NCI-H1092 (cell line): Measurements from ENCODE around the gene GPC3.
"Not testable (repeated sequence)": the region's sequence is repeated elsewhere in the genome, so short reads cannot be mapped to it uniquely, and the experiment has no call there.

ENCODE experiments used
- DNase-seq: peaks from one replicate; lab custom pipeline; 2025; lab: John Stamatoyannopoulos, UW

The GPC3 gene

DNA sequence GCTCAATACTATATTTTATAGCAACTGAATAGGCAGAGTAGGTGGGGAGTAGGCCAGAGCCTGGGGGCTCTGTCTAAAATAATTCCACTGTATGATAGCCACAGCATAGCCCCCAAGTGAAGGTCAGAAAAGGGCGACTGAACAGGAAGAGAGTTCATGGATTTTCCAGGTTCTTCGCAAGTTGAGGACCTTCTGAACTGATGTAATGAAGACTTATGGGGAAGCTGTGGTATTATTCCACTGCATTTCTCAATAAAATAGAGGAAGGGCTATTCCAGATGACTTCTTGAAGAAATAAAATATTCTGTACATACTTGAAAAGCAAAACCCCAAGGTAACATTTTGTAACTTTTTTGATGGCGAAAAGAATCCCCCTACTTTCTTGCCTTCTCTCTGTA is 338.7 kb downstream of the GPC3 start:
- no peak for DNase-seq

DNA sequence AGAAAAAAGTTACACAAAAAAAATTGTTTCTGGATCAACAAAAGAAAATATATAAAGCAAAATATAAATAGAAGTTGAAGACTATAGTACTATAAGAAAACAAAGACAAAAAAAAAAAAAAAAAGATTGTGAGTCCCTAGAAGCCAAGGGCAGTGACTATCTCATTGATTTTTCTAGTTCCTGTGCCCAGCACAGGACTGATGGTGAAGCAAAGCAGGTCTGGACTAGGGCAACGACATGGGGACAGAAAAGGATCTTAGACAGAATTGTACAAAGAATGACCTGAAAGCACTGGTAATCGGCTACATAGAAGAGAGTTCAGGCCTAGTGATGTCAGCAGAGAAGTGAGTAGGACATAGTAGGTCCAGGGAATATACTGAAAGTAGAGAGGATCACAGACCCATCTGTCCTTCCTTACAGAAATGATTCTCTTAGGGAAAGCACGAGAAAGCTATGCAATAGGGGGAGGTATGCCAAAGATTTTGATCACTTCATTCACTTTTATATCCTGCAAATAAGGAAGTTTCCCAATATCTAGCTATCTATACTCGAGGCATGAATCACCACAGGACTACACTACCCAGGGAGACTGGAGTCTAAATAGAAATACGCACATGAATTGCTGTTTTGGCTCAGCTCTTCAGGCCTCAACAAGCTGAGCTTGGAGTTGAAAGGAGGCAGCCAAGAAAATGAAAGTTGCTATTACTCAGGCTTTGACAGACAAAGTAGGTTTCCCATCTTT is 339.2 kb downstream of the GPC3 start:
- no peak for DNase-seq

DNA sequence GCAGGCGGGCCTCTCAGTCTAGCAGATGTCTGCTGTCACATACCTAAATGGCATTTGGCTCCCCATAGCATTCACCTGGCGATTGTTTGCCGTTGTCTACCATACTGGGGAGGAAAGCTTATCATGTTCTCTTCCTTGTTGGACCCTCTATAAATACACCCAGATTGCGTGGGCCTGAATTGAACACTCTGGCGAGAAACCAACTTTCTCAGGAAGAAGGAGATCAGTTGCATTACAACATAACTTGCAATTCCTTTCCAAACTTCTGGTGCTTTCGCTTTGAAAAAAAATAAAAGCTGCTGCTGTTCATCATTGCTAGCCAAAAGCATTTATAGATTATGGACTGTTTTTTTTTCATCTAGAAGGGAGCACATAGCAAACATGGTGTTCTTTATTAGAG is 340.1 kb downstream of the GPC3 start:
- DNase-seq = no peak

DNA sequence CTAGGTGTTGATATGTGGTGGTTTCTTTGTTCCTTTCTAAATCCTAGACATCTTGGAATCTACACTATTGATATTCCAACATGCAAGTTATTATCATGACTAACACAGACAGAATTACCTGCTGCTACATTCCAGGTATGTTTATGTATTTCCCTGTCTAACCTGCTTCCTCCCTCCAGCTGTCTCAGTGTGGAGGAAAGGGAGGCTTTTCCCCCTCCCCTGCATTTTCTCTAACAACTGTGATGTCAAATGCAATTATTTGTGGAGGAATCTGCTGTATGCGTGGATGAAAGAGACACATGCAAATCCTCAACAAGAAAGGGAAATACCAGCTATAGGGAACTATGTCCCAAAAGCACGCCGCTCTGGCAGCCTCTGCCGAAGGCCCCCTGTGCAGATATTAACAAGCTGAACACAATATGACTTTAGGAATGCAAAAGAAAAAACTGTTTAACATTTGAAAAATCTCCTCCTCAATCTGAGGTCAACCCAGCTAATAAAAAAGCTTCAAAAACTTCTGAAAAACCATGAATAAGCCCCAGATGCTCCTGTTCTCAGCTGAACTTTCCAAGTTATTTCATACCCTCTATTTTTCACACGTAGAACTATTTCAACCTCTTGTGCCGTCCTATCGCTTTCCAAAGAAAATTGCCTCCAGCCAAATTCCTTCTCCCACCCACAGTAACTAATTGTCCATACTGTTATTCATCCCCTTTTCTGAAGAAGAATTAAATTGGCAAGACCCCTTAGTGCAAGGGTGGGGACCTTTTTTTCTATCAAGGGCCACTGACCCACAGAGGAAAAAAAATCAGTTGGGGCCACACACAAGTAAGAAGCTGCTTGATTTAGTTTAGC is 345.0 kb downstream of the GPC3 start:
- DNase-seq = no peak

DNA sequence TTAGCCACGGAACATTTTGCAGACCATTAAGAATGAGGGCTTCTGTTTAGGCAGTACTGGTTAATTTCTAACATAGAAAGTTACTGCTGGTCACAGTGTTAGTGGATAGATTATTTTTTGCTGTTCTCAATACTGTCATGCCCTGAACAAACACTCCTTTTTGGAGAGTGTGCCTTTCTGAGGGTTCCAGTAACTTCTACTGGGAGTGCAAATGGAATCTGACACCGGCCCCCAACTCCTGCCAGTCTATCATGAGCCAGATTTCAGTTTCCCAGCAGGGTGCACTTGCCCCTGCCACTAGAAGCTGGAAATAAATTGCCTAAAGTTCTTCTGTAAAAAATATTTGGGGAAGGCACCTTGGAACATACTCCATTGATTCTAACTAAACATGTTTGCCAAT is 345.7 kb downstream of the GPC3 start:
- no peak for DNase-seq

DNA sequence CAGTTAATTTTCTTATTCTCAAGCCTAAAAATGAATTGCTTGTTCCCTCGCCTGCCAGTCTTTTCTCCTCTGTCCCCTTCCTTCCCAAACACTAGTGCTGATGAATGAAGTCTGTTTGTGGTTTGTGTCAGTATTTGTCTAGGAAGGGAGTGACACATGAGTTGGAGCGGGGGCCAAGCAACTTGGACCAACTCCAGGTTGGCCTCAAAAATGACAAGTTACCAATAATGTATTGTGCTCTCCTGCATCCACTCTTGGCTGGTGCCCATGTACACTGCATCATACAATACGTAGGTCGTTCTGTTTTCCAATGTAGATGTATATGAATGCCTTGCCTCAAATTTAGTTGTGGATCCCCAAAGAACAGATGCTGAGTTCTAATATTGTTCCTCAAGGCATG is 347.1 kb downstream of the GPC3 start:
- no peak for DNase-seq

DNA sequence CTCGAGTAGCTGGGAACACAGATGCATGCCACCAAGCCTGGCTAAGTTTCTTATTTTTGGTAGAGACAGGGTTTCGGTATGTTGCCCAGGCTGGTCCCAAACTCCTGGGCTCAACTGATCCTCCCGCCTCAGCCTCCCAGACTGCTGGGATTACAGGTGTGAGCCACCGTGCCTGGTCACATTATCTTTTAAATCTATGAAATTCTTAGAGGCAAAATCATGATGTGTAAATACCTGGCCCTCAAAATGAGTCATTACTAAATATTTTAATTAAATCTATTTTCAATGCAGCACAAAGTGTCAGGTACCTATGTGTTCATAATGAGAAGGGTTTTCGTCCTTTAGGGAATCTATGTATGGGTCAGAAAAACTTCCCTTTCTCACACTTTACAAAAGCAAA is 347.6 kb downstream of the GPC3 start:
- DNase-seq = no peak

DNA sequence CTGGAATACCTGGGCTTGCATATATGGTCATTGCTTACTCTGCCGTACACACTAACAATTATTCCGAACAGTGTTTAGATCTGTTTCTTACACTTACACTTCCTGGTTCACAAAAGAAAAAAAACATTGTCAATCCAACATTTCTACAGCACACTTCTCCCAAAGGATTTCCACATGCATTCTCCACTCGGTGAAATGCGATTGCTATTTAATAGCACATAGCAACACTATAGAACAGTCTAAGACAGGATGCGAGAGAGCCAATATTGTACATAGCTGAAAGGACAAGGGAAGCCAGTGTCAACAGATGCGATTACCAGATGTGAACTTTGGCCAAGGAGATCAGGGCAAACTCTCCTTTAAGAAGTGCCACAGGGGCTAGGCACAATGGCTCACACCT is 349.4 kb downstream of the GPC3 start:
- DNase-seq = no peak

DNA sequence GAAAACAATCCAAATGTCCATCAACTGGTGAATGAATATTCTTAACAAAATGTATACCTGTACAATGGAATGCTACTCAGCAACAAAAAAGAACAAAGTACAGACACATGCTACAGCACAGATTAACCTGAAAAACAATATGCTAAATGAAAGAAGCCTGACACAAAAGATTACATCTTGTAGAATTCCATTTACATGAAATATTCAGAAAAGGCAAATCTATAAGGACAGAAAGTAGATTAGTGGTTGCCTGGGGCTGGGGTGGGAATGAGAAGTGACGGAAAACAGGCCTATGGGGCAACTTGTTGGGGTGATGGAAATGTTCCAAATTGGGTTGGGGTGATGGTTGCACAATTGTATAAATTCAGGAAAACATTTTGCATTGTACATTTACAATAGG is 351.0 kb downstream of the GPC3 start:
- no peak for DNase-seq

DNA sequence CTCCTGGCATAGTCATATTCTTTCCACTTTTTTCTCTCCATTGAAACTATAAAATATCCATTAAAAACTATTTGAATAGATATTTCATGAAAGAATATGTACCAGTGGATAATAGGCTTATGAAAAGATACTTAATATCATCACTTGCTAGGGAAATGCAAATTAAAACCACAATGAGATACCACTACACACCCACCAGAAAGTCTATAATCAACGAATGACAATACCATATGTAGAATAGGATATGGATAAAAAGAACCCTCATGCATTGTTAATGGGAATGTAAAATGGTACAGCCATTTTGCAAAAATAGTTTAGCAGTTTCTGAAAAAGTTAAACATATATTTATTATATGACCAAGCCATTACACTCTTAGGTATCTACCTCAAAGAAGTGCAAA is 351.4 kb downstream of the GPC3 start:
- DNase-seq = no peak

DNA sequence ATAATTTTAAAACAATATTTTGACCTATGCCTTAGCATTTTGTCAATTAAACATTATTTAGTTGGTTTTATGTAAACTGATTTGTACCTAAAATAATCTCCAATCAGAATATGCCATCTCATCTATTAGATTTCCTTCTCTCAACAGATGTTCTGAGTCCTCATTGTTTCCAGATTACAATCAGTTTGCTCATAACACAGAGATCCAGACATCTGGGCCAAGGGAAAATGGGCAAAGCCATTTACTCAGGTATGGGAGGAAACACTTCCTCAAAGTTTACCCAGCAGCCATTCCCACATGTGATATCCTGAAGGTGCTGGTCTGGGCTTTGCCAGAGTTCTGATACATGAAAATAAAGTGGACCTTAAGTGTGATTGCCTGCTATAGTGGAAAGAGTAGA is 352.2 kb downstream of the GPC3 start:
- DNase-seq = no peak

DNA sequence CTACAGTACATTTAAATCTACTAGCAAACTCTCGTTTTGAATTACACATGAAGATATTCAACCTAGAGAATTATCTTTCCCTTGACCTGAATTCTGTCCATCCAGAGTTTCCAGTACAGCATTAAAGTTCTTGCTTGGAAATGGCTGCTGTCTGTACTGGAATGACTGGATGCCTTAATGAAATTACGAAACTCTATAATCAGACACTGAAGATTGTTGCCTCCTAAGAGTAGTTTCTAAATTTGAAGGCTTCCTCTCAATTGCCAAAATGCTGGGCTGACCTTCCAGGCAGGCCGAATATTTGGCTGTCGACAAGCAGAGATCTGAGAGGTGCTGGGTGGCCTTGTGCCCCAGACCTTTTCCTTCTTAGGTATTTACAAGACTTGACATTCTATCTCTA is 355.0 kb downstream of the GPC3 start:
- DNase-seq = no peak

DNA sequence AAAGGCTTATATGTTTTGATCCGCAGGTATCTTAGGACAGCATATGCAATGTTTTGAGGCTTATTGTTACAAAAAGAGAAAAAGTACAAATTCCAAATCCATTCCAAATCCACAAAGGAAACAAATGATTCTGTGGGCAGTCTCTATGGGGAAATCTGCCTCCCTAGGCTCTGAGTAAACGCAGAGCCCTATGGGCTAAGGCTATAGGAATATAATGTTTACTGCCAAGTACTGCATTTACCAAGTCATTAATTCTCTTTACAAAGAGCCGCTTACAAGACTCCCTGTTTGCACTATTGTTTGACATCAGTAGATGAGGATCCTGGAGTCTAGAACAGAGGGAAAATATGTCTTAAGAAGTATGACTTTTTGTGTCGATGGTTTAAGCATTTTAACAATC is 357.7 kb downstream of the GPC3 start:
- no peak for DNase-seq

DNA sequence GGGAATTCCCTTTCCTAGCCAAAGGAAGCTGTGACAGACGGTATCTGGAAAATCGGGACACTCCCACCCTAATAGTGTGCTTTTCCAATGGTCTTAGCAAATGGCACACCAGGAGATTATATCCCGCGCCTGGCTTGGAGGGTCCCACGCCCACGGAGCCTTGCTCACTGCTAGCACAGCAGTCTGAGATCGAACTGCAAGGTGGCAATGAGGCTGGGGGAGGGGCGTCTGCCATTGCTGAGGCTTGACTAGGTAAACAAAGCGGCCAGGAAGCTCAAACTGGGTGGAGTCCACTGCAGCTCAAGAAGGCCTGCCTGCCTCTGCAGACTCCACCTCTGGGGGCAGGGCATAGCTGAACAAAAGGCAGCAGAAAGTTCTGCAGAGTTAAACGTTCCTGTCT is 364.0 kb downstream of the GPC3 start:
- not testable (repeated sequence) for DNase-seq

DNA sequence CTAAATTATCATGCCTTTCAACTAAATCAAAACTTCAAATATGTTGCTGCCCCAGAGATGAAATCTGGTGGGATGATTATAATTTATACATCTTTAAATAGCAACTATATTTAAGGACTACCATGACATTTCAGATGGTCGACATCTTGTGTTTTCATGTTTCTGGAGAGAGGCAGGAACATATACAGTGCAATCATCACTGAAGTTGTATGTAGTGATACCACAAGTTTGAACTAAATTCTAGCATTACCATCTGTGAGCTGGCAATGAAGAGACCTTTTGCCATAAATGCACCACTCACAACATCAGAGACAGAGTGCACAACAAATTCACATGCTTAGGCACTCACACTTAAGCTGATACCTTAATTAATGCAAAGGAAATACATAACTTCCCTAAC is 373.7 kb downstream of the GPC3 start:
- DNase-seq = no peak

DNA sequence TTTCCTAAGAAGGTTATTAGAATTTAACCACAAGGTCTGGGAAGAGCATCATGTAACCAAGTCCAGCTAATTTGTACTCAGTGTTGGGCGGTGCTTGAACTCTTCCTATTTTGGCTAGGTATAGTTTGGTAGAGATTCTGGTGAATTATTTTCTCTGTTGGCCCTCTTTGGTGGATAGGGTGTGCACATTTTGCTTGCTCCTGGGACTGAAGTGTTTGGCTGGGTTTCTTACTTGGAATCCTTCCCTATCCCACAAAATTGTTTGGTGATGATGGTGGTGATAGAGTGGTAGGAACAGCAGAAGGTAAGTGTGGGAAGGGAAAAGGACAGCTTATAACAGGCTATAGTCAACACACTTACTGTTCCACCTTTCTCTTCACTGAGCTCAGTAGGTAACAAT is 375.3 kb downstream of the GPC3 start:
- DNase-seq = no peak

DNA sequence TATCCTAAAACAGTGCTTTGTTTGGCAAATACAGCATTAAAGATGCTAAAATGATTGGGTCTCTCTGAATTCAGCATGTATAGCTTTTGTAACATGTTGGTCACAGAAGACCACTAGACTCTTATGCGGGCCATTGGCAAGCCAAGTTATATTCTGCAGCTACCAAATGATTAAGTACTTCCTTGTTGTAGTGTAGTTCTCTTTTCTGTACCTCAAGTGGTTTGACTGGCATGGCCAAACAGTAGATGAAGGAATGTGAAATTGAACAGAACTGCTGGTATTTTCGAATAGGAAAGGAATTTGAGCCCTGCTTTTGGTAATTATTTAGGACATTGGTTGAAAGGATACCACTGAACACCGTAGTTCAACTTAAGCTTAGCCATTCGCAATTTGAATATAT is 376.2 kb downstream of the GPC3 start:
- DNase-seq = no peak

DNA sequence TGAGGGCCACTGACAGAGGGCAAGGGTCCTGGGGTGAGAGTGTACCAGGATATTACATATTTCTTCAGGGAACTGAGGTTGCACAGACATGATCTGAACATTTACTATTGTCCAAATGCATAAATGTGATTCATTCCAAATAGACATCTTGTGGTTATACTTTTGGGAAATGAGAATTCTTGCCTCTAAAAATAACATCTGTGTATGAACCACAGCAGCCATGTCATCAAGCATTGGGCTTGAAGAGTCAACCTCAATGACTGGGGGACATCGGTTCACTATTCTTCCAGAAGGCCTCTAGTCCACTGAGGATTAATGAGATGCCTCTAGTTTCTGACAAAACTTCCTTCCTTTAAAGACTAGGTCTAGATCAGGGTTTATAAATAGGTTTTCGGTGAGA is 377.0 kb downstream of the GPC3 start:
- DNase-seq = no peak

DNA sequence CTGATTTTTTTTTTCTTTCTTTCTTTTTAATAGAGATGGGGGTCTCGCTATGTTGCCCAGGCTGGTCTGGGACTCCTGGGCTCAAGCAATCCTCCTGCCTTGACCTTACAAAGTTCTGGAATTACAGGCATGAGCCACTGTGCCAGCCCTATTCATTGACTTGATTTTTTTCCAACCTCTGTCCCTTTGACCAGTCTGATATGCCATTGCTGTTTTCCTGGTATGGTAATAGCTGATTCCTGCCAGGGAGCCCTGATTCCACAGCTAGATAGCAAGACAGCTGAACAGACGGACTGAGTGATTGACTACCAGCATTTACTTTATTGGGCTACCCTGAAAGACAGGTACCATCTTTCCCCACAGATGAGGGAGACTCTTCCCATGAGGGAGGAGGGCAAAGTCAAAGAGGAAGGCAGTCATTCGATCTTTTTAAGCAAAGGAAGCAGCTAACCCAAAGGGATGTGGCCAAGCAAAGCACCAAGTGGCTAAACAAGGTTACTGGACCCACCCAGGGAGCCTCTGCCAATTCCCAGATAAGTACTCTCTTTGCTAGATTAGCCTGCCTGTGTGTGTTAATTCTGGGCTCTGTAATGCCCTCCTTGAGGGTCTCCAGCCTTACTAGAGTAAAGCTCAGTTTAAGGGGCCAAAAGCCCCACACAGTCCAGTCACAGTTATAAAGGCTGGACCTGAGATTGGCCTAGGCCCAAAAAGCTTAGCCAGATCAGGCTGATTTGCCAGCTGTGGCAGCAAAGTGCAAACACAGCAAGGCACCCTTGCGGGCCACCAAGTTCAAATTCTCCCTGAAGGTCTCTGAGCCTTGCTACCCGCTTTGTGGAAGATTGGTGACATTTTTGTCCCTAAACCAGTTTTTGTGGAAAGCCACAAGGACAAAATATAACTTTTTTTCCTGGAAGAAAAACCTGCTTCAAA is 377.7 kb downstream of the GPC3 start:
- DNase-seq = no peak

DNA sequence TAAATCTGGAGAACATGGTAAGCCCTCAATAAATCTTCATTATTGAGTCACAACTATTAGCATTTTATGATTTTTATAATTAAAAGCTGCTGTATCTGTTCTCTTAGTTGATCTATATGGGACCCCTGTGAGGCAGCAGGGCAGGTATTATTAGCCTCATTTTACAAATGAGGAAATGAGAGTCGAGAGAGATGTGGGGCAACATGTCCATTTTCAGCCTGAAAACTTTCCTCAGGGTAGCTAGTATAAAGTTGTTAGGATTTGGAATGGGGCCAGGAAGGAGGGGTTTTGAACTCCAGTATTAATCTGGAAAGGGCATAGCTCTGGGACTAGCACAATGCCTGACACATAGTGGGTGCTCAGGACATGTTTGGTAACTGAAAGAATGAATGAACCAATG is 378.4 kb downstream of the GPC3 start:
- DNase-seq = no peak

DNA sequence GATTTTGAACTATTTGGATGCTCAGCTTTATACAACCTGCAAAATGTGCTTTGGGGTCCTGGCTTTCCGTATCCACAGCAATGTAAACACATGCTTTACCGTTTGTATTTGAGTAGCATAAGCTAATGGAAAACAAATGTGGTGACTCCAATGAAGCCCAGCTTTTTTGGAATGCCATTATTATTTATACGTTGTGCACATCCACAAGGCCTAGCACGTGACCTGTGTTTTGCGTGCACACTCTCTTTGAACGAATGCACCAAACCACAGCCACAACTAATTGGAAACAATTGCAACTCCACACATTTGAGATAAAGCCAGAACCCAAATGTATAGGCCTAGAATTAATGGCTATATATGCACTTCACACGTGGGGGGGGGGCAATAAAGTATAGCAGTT is 380.6 kb downstream of the GPC3 start:
- DNase-seq = no peak

DNA sequence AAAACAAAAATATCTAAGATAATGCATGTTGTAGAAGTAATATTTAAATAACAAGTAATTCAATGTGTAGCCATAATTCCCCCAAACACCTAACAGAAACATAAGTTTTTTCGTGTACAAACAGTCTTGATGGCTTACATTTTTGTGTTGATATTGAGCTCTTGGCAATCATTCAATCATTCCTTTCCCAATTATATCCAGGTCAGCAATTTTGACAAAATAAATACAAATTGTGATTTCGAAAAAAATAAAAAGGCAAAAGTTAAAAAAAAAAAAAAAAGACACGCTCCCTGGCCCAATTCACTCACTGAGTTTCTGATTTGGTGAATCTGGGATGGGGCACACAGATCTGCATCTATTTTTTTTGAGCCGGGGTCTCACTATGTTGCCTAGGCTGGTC is 382.5 kb downstream of the GPC3 start:
- no peak for DNase-seq

DNA sequence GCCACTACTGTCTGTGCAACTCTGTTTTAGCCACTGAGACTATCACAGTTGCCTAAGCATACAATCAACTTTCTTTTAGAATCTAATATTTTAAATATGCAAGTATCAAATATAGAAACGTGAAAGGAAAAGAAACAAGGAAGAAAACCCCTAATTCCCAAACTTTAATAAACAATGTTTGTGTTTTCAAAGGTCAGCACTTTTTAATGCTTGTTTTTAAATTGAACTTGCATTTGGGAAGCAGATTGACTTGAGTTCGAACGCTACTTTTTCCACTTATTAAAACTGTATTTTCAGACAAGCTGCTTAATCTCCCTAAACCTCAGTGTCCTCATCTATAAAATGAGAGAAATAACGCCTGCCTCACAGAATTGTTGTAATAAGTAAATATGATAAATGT is 384.3 kb downstream of the GPC3 start:
- no peak for DNase-seq
